WERI-Rb-1 (cell line): Measurements from ENCODE around the gene SRRT.

Experiments
- DNase-seq: peaks from one replicate; pipeline ENCODE4 v3.0.0-alpha.2; 2020
- H3K27ac ChIP-seq: fragments of 250-450 bp; sonication (Bioruptor Pico); 2 replicates; pipeline ENCODE4 v1.5.1; 2020; ENCODE audit warnings: mild to moderate bottlenecking, moderate library complexity
- H3K27me3 ChIP-seq: fragments of 250-450 bp; sonication (Bioruptor Pico); 2 replicates; pipeline ENCODE4 v1.5.1; 2021; ENCODE audit warnings: mild to moderate bottlenecking, low read depth, moderate library complexity; ENCODE audit not compliant: insufficient read depth, severe bottlenecking
- H3K36me3 ChIP-seq: fragments of 250-450 bp; sonication (Bioruptor Pico); 2 replicates; pipeline ENCODE4 v1.5.1; 2020; ENCODE audit warnings: mild to moderate bottlenecking, moderate library complexity
- H3K4me3 ChIP-seq: 2 replicates; pipeline ENCODE4 v1.5.1; 2011; ENCODE audit warnings: low read depth, mild to moderate bottlenecking, control low read depth, low read length
- H3K9me3 ChIP-seq: fragments of 250-450 bp; sonication (Bioruptor Pico); 2 replicates; pipeline ENCODE4 v1.5.1; 2021; ENCODE audit warnings: mild to moderate bottlenecking, moderate library complexity; ENCODE audit not compliant: severe bottlenecking
- TF ChIP-seq, protein P1 (sequence below): IDR thresholded peaks from 2 replicates; pipeline ENCODE4 v1.5.1; 2011; ENCODE audit warnings: low read depth, mild to moderate bottlenecking, control low read depth, inconsistent platforms, low read length

Gene SRRT

DNA sequence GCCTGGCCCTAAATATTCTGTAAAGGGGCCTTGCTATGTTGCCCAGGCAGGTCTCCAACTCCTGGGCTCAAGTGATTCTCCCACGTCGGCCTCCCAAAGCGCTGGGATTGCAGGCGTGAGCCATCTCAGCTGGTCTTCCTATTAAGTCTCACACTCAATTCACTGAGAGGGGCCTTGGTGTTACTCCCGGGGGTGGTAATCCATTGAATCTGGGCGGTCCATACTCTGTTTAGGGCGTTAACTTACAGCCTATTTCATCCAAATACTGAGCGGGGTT is 665 bp upstream of the SRRT start:
- Histone ChIP-seq H3K36me3 (peaks cover 43% of the 10 kb centered on the region), H3K4me3 (peak overlapping the region; percentile 76), H3K27me3 (no peaks in the 10 kb centered on the region), H3K9me3 (no peaks in the 10 kb centered on the region), H3K27ac (peak overlapping the region; percentile 99)
- TF ChIP-seq, protein P1, sequence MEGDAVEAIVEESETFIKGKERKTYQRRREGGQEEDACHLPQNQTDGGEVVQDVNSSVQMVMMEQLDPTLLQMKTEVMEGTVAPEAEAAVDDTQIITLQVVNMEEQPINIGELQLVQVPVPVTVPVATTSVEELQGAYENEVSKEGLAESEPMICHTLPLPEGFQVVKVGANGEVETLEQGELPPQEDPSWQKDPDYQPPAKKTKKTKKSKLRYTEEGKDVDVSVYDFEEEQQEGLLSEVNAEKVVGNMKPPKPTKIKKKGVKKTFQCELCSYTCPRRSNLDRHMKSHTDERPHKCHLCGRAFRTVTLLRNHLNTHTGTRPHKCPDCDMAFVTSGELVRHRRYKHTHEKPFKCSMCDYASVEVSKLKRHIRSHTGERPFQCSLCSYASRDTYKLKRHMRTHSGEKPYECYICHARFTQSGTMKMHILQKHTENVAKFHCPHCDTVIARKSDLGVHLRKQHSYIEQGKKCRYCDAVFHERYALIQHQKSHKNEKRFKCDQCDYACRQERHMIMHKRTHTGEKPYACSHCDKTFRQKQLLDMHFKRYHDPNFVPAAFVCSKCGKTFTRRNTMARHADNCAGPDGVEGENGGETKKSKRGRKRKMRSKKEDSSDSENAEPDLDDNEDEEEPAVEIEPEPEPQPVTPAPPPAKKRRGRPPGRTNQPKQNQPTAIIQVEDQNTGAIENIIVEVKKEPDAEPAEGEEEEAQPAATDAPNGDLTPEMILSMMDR: no peak
- DNase-seq: no peak

DNA sequence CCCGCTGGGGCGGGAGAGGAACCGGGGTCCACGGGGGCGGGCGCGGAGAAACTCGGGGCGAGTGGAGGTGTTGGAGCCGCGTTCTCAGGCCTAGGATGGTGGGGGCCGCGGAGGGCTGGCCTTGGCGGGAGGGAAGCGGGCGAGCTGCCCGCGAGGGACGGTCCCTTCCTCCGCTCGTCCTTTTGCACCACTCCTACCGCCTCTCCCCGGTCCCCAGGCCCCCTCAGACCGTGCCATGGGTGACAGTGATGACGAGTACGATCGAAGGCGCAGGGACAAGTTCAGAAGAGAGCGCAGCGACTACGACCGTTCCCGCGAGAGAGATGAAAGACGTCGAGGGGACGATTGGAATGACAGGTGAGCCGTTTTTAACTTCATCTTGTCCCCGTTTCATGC is 451 bp downstream of the SRRT start:
- peaks cover 48% of the 10 kb centered on the region for H3K36me3 ChIP-seq
- H3K27me3 ChIP-seq: no peaks in the 10 kb centered on the region
- H3K27ac ChIP-seq: peak overlapping the region; percentile 99
- no peaks in the 10 kb centered on the region for H3K9me3 ChIP-seq
- TF ChIP-seq, protein P1: no peak
- peak overlapping the region; percentile 76 for H3K4me3 ChIP-seq
- no peak for DNase-seq

DNA sequence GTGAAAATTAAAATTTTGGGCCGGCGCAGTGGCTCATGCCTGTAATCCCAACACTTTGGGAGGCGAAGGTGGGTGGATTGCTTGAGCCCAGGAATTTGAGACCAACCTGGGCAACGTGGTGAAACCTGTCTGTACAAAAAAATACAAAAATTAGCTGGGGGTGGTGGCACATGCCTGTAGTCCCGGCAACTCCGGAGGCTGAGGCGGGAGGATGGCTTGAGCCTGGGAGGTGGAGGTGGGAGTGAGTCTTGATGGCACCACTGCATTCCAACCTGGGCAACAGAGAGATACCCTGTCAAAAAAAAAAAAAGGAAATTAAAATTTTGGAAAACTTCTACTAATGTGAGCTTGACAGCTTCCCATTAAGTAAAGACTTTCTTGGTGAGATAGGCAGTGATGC is 3.1 kb downstream of the SRRT start:
- Histone ChIP-seq H3K9me3 (no peaks in the 10 kb centered on the region), H3K4me3 (no peak overlapping the region), H3K27ac (no peak overlapping the region), H3K27me3 (no peaks in the 10 kb centered on the region), H3K36me3 (peaks cover 73% of the 10 kb centered on the region)
- TF ChIP-seq, protein P1: no peak
- no peak for DNase-seq

DNA sequence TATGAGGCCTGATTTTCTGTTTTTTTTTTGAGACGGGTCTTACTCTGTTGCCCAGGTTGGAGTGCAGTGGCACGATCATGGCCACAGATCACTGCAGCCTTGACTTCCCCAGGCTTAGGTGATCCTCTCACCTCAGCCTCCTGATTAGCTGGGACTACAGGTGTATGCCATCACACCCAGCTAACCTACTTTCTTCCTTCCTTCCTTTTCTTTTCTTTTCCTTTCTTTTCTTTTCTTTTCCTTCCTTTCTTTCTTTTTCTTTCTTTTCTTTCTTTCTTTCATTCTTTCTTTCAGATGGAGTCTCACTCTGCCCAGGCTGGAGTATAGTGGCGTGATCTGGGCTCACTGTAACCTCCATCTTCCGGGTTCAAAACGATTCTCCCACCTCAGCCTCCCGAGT is 3.8 kb downstream of the SRRT start:
- H3K36me3 ChIP-seq: peaks cover 80% of the 10 kb centered on the region
- no peak overlapping the region for H3K27ac ChIP-seq
- no peaks in the 10 kb centered on the region for H3K9me3 ChIP-seq
- DNase-seq: no peak
- TF ChIP-seq, protein P1: no peak
- no peaks in the 10 kb centered on the region for H3K27me3 ChIP-seq
- no peak overlapping the region for H3K4me3 ChIP-seq

DNA sequence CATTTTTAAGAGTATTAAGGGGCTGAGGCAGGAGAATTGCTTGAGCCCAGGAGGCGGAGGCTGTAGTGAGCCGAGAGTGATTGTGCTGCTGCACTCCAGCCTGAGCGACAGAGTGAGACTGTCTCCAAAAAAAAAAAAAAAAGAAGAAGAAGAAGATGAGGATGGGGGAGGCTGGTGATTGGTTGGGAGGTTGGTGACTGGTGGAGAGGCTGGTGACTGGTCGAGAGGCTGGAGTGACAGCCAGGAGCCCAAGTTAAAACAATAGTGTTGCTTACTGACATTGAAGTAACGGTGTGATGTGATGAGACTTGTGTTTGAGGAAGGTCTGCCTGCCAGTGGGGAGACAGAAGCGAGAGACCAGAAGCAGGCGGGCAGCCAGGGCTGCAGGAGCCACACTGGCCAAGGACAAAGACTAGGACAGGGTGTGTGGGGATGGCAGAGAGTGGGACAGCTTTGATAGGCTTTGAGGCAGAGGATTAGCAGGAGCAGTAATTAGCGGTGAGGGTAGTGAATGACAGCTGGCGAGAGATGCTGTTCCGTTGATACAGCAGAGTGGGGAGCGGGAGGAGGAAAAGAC is 4.9 kb downstream of the SRRT start:
- H3K27ac ChIP-seq: peak overlapping the region; percentile 70
- peak; percentile 83 for DNase-seq
- peaks cover 90% of the 10 kb centered on the region for H3K36me3 ChIP-seq
- peak overlapping the region; percentile 32 for H3K4me3 ChIP-seq
- TF ChIP-seq, protein P1: no peak
- H3K27me3 ChIP-seq: no peaks in the 10 kb centered on the region
- no peaks in the 10 kb centered on the region for H3K9me3 ChIP-seq

DNA sequence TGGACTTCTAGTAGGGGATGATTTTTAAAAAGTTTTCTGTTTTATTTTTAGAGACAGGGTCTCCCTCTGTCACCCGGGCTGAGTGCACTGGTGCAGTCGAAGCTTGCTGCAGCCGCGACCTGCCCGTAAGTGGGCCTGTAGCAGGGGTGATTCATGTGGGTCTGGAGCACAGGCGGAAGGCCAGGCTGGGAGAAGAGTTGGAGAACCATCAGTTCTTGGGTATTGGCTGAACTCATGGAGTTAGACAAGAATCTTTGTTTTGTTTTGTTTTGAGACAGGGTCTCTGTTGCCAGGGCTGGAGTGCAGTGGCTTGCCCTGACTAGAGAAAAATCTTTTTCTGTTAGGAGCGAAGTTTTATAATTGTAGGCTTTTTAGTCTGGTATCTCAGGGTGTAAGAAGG is 5.7 kb downstream of the SRRT start:
- TF ChIP-seq, protein P1: no peak
- Histone ChIP-seq H3K9me3 (no peaks in the 10 kb centered on the region), H3K27ac (peak overlapping the region; percentile 70), H3K27me3 (no peaks in the 10 kb centered on the region), H3K36me3 (peaks cover 92% of the 10 kb centered on the region), H3K4me3 (no peak overlapping the region)
- DNase-seq: no peak
